Measurements from ENCODE around the gene TMEM242.

The TMEM242 gene

DNA sequence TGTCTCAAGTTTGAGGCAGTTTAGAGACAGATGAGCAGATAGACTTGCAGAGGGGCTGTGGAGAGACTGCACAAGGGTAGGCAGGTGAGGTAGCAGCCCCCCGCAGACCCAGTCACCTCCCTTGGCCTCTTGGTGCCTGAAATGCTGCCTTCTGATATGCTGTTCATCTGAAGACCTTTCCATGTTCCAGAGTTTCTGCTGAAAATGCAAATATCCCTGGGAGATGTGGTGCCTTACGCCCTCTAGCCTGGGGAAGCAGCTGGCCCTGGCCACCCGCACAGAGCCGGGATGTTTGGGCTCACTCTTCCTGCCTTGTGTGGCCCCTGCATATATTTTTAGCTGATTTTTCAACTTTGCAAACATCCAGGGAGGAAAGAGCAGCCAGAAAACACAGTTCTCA is 51.4 kb downstream of the TMEM242 start:
- no peak for DNase-seq

- DNase-seq = no peak
These were observed 51.9 kb downstream of the TMEM242 start for GRCh38 chr6:157271441-157271840.

- no peak for DNase-seq
These were observed 52.4 kb downstream of the TMEM242 start for GRCh38 chr6:157270916-157271315.

- no peak for DNase-seq
These were observed 53.0 kb downstream of the TMEM242 start for GRCh38 chr6:157270308-157270707.

DNA sequence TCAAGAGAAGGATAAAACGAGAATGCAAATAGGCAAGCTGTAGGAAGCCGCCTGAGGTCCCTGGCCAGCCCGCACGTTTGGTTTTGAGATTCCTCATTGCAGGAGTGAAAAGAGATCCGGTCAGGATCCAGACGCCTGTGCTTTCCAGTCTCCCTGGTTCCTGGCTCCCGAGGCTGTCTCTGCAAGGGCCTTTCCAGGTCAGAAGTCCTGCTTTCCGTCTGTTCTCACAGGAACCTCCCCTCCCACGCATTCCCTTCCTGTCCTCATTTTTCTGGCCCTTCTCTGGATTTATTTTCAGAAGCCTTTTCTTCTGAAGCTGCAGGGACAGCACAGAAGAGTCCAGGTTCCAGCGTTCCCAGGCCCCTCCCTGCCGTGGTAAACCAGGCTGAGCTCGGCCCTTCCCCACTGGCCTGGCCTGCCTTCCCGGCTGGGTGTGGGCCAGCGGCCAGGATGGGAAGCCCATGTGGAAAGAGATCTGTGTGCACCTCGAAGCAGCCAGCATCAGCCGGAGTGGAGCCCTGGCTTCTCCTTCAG is 54.0 kb downstream of the TMEM242 start:
- DNase-seq = peak in 15 of 58 donors; percentile 5 to 53 (median 19)

DNA sequence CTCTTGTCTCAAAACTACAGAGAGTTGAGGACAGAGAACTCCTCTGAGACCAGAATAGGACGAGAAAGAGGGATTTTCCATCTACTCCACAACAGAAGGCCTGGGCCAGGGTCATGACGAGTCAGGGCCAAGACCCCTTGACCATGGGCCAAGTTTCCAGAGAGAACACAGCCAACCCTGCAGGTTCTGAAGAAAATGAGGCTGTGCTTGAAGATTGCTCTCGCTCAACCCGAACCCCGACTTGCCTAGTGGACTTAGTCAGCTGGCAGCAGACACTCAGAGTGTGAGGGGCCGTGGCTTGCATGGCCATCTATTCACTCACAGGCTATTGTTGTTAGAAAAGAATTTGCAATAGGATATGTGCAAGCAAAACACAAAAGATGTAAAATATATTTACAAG is 54.5 kb downstream of the TMEM242 start:
- no peak for DNase-seq

DNA sequence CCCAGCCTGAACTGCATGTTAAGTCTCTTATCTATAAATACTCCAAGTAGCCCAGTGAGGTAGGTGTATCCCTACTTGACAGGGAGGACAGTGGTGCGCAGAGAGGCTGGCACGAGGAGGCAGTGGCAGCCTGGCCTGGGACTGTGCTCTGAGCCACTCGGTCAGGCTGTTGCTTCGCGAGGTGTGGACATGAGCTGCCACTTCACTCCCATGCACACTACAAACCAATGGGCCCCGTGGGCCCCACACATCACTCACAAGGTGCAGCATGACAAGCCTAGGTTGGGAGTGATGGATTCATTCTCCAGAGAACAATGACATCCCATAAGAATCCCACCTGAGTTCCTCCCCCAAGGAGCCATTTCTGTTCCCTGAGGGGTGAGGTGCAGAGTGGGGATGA is 54.9 kb downstream of the TMEM242 start:
- no peak for DNase-seq

GRCh38 chr6:157267654-157268053 is 55.7 kb downstream of the TMEM242 start:
- DNase-seq = no peak

DNA sequence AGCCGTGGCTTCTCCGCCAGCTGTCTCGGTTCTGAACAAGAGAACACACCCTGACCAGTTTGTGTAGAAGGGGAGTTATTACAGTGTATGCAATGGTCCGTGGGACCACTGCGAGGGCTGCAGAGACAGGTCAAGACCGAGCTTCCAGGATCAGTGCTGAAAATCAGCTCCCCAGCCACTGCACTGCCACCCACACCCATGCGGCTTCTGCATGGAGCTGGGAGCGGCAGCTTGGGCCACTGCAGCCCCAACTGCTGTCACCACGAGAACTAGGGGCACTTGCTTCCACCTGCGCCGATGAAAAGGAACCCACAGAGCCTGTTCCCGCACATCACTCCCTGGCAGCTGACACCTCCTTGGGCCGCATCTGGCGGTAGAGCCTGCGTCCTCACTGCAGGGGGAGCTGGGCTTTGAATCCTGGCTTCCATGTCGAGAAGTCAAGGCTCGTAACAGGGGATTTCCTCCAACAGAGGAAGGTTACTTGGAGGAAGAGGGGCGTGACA is 56.2 kb downstream of the TMEM242 start:
- DNase-seq = no peak

- DNase-seq = no peak
These were observed 56.8 kb downstream of the TMEM242 start for GRCh38 chr6:157266274-157267101.

GRCh38 chr6:157265635-157266034 is 57.7 kb downstream of the TMEM242 start:
- DNase-seq = no peak

DNA sequence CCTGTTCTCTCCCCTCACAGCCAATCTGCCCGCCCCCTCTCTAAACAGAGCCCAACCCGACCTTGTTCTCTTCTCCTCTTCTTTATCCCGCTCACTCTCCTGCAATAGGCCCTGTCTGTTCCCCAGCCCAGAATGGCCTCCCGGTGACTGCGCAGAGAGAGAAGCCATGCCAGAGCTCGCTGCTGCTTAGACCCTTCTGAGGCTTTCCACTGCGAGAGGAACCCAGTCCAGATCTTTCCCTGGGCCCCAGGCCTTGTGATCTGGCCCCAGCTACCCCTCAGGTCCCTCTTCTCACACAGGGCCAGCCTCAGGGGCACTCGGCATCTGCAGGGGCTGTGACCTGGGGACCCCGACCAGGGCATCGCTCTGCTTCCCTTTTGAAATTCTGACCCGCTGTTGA is 58.1 kb downstream of the TMEM242 start:
- no peak for DNase-seq

- DNase-seq = no peak
These were observed 58.6 kb downstream of the TMEM242 start for GRCh38 chr6:157264701-157265100.

DNA sequence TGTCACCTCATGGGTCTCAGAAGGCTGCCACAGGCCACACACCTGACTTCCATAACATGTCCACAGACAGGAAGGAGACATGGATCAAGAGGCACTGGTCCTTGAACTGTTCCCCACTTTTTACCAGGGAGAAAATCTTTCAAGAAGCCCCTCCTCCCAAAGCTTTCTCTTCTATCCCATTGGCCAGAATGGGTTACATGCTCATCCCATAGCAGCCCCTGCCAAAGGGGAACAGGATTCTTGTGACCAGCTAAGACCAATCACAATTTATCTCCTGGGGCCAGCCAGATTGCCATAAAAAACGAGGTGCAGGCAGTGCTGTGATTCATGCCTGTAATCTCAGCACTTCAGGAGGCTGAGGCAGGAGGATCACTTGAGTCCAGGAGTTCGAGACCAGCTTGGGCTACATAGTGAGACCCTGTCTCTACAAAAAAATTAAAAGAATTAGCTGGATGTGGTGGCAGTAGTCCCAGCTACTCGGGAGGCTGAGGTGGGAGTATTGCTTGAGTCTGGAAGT is 59.4 kb downstream of the TMEM242 start:
- DNase-seq = no peak

- no peak for DNase-seq
These were observed 60.2 kb downstream of the TMEM242 start for GRCh38 chr6:157263146-157263545.

- no peak for DNase-seq
These were observed 61.7 kb downstream of the TMEM242 start for GRCh38 chr6:157261606-157262005.

- no peak for DNase-seq
These were observed 62.4 kb downstream of the TMEM242 start for GRCh38 chr6:157260735-157261410.

DNA sequence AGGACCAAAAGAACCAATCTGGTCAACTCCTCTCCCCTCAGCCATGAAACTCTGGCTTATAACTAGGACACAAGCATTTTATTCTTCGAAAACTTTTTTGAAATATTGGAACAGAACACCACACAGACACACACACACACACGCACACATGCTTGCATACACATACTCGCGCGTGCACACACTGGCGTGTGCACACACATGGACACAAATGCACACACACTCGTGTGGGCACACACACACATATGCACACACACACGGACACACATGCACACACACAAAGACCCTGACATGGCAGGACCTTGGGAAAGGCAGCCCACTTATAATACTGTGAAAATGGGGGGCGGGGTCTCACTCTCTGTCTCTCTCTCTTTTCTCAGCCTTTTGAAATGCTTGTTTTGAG is 63.9 kb downstream of the TMEM242 start:
- no peak for DNase-seq

DNA sequence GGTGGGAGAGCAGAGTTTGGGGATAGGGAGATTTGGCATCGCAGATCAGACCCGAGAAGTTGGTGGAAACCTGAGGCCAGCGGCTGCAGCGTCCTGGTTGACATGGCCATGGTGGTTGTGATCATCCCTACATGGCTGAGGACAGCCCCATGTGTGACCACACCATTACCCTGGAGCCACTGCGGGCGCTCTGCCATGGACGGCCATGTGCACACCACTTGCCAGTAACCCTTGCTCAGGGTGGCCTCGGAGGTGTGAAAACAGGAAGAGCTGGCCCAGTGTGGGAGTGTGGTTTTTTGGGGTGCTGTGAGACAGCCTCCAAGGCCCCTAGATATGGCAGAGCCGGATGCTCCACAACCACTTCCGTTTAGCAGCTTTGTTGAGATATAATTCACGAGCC is 64.4 kb downstream of the TMEM242 start:
- DNase-seq = no peak

GRCh38 chr6:157255079-157255478 is 68.2 kb downstream of the TMEM242 start:
- DNase-seq = no peak

DNA sequence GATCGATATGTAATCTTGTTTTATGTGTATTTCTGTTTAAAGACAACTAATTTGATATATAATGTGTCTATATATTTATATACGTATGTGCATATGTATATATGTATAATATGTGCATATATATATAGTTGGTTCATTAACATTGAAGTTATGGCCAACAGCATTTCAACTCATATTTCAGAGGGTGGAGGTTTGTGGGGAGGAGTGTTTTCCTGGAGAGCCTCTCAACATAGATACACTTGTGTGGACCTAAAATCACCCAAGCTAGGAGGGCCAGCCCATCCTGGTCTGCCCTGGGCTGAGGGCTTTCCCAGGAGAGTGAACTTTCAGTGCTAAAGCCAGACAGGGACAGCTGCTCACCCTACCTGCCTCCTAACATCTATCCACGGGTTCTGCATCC is 68.8 kb downstream of the TMEM242 start:
- DNase-seq = no peak

DNA sequence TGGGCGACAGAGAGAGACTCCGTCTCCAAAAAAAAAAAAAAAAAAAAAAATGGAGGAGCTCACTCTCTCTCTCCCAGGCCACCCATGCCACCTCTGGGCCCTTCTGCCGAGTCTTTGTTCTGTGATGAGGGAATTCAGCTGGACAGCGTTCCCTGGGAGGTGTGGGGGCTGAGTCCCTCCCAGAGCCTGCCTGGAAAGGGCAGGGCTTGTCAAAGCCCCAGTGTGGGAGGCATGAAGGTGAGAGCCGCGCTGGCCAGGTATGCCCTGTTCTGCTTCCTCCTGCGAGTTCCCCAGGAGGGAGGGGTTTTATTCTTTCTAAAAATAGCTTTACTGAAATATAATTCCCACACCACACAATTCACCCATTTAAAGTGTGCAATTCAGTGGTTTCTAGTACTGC is 69.6 kb downstream of the TMEM242 start:
- no peak for DNase-seq

All from anterior cingulate cortex (tissue), 58 donors.